Ecto neural progenitor cell (in vitro differentiated cells): ENCODE measurements around the gene NECTIN4.
A peak's percentile ranks its signal among the peaks of the same experiment; 100 is the strongest.
"Not testable (repeated sequence)": the region's sequence is repeated elsewhere in the genome, so short reads cannot be mapped to it uniquely, and the experiment has no call there.

Experiments used
- DNase-seq: peaks from one replicate; pipeline ENCODE4 v3.0.0-alpha.2; 2018; ENCODE audit warnings: low spot score

Gene NECTIN4

DNA sequence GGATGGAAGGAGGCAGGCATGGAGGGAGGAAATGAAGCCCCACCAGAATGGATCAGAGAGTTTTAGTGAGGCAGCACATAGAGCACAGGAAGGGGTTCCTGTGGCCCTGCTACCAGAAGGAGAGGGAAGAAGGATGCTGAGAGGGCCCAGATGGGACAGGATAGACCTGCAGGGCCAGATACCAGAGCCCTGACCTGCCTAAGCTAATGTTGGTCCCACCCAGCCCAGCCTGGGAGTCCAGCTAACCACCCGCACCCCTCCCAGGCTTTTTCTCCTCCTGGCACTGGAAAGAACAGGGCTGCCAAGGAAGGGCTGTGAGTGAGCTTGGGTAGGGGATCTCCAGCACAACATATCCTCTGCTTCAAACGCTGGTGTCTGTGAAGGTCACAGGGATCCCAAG lies 6.9 kb downstream of the NECTIN4 start:
- DNase-seq, result peak; percentile 39

DNA sequence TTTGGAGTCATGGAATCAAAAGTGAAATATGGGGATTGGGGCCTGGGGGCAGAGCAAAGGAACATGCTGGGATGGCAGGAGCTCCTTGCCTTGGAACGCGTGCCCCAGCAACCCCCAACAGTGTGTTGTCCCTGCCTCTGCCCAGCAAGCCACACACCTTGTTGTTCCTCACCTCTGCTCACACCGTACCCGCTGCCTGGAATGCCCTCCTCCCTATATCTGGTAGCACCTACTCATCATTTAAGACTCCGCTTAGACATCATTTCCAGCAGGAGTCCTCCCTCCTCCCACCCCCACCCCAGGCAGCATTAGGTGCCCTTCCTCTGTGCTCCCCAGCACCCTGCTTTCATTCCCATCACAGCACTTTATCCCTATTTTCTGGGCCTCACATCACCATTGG lies 7.8 kb downstream of the NECTIN4 start:
- DNase-seq, result peak; percentile 13

DNA sequence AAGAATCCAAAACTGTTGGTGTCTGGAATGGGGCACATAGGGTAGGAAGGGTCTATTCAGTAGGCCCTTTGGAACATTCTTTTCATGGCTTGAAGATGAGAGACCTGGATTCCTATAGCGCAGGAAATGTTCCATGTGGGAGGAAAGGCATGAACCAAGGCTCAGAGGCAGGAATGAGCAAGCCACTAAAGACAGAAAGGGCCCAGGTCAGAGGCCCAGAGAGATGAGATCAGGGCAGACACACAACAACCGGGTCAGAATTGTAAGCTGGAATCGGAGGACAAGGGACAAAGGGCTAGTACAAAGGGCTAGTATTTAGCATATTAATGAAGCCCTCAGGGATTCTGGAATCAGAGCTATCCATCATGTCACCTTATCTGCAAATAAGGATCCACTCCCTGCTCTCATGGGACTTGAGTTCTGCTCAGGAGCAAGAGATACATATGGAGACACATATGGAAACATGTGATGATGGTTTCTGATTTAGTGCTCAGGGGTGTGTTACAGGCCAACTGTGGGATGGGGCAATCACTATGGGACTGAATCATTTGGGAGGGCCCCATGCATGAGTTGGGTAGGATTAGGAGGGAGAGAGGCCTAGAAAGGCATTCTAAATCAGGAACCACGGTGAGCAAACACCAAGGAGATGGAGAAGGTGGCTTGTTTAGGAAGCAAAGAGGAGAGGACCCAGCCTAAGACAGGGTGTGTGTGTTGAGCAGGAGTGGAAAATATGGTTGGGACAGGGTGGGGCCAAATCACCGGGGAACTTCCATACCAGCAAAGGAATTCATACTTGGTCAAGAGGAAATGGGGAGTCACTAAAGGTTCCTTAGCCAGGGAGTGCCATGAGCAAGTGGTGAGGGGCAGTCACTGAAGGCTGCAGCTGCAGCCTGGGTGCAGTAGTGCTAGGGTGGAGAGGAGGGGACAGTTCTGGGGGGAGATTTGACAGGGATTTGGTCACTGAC lies 8.6 kb downstream of the NECTIN4 start:
- peak; percentile 28 for DNase-seq

DNA sequence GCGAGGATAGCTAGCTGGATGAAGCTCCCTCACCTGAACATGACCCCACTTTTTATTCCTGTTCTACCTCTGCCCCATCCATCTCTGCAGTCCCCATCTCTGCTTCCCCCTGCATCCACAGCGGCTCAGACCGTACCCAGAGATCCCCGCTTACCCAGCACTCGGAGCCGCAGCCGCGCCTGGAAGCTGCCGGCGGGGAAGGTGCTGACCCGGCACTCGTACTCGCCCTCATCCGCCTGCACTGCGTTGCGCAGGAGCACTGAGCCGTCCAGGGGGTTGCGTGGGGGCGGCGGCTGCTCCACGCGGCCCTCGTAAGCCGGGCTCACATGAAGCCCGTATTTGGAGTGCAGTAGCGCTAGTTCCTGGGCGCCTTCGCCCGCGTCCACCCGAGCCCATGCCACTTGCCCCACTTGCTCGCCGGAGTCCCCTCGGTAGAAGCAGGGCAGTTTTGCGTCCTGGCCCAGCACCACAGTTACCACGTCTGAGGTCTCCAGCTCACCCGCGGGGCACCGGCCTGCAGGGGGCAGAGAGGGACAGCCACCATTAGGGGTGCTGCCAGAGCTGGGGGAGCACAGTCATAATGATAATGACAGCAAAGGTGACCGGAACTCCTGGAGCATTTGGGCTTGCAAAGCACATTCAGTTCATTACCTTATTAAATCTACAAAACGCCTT lies 9.8 kb downstream of the NECTIN4 start:
- no peak for DNase-seq

DNA sequence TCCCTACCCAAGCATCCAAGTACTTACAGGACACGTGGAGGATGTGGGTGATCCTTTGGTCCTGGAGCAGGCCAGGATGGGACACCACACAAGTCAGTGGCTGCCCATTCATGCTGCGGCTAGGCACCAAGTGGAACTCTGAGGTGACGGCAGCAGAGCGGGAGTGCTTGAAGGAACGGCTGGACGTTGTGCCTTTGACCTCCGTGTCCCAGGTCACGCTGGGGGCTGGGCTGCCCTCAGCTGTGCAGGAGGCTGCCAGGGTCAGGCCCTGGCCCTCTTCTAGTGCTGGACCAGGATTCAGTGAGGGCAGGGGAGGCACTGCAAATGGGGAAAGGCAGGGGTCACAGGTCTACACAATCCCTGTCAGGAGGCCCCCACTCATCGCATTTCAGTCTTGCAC lies 11.9 kb downstream of the NECTIN4 start:
- DNase-seq, result no peak

DNA sequence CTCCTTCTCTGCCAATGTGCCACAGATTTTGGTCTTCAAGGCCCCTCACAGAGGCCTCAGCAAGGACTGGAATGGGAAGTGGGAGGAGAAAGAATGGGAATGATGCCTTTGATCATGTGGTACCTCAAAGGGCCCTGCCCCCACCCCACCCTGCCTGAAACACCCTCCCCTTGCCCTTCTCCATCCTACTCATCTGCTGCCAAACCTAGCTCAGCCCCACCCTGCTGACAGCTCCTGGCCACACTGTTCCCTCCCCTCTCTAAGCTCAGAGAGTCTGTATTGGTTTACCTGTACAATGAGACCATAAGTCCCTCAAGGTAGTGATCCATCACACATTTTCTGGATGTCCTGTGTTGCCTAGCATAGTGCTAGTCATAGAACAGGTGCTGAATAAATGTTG lies 12.9 kb downstream of the NECTIN4 start:
- DNase-seq, result no peak

DNA sequence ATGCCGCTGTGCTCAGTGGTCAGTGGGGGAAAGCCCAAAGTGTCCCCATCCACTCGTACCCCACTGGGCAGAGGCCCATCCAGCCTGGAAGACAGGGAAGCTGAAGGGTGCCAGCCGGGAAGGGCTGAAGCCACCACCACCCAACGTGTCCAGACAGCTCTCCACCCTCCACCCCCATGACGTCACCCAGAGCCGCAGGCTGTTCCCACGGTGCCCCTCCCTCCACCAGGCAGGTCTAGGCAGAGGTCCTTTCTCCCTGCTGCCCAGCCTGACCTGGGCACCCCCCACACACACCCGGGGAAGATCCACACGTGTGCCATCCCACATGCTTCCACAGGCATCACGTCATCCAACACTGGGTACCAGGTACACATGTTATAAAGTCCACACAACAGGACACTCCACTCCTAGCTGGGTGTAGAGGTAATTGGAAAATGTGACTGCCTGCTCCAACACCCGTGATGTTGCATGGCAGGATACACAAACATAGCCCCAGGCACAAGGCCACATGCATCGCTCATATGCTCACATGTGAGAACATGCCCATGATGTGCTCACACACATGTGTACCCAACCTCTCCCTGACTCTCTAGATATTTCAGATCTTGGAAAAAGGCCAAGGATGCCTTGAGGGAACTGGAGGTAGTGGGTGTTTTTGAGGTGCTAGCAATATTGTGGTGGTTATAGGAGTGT lies 14.5 kb downstream of the NECTIN4 start:
- DNase-seq, result no peak

DNA sequence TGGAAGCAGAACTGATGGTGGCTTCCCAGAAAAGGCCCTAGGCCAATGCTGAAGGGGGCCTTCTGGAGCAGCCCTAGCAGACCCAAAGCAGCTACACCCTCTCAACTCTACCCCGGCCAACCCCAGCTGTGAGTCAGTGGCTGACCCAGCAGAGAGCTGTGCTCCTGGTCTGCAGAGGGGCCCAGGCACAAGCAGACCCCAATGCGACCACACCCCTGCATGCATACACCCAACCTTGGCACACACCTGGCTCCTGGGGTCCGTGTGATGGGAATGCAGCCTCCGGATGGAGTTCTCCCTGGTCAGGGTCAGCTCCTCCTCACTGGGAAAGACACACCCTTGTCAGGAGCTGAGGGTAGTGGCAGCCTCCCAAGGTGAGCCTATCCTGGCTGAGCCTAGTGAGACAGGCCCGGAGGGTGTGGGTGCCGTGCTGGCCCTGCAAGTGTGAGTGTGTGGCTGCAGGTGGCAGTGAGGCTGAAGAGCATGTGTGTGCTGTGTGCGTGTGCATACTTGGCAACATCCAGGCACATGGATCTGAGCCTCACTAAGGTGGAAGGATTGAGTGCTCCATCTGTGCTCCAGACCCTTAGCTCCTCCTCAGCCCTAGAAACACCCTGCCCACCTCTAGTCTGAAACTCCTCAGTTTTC lies 15.8 kb downstream of the NECTIN4 start:
- DNase-seq, result no peak

DNA sequence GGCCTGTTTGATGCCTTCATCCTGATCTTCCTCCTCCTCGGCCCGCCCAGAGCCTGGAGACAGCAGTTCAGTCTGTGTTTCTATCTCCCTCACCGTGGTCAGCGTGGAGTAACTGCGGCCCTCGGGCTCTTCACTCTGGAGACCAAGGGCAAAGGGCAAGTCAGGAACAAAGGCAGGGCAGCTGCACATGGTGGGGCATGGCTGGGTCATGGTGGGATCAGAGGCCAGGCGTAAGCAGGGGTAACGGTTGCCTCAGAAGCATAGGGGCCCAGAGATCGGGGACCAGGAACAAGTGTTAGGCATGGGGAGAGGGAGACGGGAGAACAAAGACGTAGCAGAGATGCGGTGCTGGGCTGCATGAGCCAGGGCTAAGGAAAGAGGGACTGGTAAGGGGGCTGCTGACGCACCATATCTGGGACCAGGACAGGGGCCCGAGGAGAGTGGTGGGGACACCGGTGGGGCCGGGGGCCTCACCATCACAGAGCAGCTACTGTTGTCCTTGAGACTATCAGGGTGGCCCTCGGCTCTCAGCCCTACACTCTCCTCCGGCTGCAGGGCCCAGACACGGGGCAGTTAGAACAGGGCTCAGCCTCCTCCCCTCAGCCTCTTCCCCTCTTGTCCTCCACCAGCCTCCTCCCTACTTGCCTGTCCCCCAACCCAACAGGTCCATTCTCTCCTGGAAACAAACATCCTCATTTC lies 16.5 kb downstream of the NECTIN4 start:
- no peak for DNase-seq

DNA sequence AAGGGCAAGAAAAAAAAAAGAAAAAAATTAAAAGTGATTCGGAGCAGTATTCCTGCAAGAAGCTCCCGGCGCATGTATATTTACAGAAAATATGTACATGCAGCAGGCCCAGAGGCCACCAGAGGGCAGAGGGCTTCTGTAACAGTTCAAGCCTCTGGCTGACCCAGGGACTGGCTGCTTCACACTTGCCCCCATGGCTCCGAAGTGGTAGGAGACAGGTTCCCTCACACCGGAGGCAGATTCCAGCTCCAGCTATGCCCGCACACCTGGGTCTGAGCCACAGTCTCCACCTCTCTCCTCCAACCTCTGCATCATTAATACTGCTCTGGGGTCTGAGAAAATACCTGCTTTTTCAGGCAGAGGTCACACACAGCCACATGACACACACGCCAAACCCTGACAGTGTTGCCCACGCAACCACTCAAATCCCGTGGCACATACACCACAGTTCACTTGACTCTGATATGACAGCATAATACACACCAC lies 17.4 kb downstream of the NECTIN4 start:
- DNase-seq, result peak; percentile 74

DNA sequence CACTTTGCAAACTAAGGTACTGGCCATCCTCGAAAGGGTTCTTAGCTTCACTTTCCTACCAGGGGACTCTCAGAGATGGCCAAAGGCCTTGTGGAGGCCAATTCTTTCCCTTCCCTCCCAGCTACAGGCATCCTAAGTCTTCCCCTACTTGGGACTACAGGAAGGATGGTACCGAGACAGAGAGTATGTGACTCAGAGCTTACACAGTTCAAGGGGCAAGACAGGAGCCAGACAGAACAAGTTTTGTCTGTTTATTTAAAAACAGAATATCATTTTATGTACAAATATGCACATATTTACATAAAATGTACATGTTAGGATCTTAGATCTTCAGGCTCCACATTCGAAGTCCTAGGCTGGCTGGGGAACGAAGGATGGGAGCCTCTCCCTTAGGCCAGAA lies 18.6 kb downstream of the NECTIN4 start:
- DNase-seq, result no peak

DNA sequence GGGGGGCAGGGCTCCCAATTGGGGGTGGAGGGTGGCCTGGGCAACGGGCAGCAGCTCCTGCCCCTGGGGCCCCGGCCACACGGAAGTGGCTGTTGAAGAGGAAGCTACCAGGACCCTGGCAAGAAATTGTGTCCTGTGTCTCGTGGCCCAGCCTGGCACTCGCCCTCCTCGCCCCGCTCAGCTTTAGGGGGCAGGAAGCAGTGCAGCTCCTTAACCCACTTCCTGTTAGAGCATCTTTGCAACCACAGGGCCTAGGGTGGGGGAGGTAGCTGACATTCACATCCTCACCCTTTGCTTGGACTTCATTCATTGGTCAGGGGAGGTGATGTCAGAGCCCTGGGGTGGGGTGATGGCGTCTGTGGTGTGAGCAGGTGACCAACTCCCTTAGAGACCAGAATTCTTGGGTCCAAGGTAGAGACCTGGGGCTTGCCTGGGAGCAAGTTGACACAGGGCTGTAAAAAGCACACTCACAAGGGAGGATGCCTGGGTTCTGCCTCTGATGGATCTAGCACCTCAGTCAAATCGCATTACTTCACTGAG lies 19.6 kb downstream of the NECTIN4 start, which contains the start of gene ARHGAP30:
Gene ARHGAP30, minus strand, starts transcription at position 161 of the 540 bp plus-strand sequence. CDS start 267 bp downstream, outside the sequence.
- no peak for DNase-seq

DNA sequence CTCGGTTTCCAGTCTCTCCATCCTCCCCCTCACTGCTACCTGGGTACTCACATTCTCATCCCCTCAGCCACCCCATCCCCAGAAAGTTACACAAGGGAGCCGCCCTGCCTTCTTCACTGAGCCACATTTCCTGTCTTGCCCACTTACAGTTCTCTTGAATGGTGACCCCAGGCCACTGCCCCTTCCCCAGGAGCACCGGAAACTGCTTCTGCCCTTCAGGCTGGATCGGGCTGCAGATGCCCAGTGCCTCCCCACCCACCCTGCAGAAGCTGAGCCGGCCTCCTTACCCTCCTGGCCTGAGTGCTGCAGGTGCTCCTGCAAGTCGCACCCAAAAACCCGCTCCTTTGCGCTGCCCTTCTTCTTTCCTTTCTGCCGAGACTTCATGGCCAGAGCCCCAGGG lies 20.1 kb downstream of the NECTIN4 start:
- DNase-seq, result no peak

DNA sequence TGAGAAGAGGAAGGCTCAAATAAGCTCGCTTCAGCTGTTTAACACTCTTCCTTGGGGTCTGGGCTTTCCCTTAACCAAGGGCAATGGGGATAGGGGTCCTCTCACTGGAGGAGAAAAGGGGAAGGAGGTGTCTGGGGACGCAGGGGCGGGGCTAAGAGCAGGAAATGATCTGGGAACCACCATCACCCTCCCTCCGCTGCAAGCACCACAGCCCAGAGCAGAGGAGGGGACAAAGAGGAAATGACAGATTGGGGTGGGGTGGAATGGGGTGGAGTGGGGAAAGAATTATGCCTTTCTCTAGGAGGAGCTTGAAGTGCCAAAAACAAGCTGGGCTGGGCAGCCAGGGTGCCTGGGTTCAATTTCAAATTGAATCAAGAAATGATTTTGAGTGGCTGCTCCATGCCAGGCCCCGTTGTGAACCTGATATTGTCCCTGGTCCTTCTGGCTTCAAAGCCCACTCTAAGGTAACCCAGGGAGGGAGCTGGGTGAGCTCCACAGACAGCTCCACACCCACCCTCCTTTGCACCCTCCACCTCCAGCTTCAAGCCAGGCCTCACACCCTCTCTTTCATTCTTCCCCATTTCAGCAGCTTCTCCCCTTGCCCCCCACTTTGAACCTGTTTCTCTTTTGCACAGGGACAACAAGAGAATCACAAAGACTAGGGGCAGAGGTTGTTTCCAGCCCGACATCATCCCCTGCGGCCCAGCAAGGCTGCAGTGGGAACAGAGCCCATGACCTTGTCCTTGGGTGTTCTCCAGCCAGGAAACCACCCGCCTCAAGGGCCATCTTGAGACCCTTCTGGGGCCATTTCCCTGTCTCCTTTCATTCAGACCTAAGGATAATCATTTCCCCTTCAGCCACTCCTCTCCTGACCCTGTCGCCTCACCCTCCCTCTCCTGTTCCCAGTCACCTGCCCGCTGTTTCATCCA lies 20.8 kb downstream of the NECTIN4 start:
- no peak for DNase-seq

DNA sequence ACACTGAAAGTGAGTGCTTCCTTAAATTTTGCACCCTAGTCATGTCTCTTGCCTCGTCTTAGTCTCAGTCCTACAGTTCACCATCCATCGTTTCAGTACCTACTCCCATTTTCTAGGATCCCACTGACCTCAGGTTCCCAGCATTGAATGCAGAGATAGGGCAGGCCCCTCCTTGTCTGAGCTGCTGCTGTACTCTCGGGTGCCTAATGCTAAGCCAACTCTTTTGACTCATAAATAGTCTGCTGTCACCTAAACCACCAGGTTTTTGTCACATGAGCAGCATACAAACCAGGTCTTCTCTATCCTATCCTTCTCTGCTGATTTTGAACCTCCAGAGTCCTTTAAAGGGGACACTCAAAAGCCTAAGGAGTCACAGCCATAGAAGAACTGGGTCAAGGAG lies 22.7 kb downstream of the NECTIN4 start:
- no peak for DNase-seq

DNA sequence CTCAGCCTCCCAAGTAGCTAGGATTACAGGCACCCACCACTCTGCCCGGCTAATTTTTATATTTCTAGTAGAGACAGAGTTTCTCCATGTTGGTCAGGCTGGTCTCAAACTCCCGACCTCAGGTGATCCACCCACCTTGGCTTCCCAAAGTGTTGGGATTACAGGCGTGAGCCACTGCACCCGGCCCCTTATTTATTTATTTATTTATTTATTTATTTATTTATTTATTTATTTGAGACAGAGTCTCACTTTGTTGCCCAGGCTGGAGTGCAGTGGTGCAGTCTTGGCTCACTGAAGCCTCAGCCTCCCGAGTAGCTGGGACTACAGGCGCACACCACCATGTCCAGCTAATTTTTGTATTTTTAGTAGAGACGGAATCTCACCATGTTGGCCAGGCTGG lies 23.7 kb downstream of the NECTIN4 start:
- DNase-seq, result not testable (repeated sequence)

DNA sequence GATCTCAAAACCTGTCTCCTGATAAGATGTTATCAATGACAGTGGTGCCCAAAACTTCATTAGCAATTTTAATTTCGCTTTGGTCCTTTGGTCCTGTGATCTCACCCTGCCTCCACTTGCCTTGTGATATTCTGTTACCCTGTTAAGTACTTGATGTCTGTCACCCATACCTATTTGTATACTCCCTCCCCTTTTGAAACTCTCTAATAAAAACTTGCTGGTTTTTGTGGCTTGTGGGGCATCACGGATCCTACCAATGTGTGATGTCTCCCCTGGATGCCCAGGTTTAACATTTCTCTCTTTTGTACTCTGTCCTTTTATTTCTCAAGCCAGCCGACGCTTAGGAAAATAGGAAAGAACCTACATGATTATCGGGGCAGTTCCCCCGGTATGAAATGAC lies 25.4 kb downstream of the NECTIN4 start:
- DNase-seq, result not testable (repeated sequence)

DNA sequence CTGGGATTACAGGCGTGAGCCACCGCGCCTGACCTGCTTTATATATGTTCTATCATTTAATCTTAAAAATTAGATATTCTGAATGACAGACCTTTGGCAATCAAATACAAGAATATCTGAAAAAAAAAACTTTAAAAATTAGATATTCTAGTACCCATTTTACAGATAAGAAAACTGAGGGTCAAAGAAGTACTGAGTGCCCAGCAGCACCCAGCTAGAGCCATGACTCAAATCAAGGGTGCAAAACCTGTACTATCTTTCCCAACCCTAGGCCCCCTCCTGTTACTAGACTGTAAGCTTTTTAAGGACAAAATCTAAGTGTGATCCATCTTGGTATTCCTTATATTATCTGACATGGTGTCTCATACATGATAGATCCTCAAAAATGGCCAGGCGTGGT lies 27.9 kb downstream of the NECTIN4 start:
- no peak for DNase-seq

DNA sequence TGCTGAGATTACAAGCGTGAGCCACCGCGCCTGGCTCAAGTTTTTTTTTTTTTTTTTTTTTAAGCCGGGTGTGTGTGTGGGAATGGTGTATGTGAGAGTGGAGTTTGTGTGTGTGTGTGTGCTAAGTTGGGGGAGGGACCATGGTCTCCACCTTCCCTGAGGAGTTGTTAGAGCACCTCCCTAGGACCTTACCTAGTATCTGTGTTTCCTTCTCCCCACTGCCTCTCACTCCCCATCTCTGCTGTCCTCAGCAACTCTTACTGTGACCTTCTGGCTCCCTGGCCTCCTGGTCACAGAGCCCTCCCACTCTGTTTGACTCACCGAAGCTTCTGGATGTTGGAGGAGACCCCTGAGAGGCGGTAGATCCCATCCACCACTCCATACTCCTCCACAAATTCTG lies 30.1 kb downstream of the NECTIN4 start:
- DNase-seq, result no peak

DNA sequence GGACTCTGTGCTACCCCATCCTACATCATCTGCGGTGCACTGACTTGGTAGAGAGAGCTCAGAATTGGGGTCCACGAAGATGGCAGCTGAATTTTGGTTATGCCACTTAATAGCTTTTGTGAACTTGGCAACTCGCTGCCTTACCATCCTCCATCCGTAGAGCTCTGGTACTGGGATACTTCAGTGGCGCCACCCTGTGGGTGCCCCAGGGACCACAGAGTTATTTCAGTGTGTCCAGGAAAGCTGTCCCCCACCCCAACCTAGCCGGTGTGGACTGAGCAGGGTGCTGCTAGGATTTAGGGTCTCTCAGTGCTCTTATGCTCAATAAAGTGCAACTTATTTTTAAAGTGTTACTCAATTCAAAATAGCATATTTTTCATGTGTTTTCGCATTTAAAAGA lies 34.6 kb downstream of the NECTIN4 start:
- no peak for DNase-seq
